ENCODE measurements around the gene FKBP3. TPM values are rescaled to one million over a fixed set of nuclear protein-coding genes. Genes with fewer than 3 reads are reported as not detected.
A peak's percentile ranks its signal among the peaks of the same experiment; 100 is the strongest.

Gene FKBP3
- total and polyA plus RNA-seq, 2 experiments from 2014 or later: 114 to 699 TPM

- TF ChIP-seq ETS1 (IDR thresholded peaks at IDR 0.05): peak; percentile 32; the same call in 1 of the 2 replicates
Observed at GRCh38 chr14:45135659-45136395, 1.5 kb upstream of the FKBP3 start, which contains the start of gene FANCM (continued).

- Mint-ChIP-seq H3K4me1 (peaks cover 12% of the 10 kb centered on the region; the same call in 2 of the 3 replicates), H3K9me3 (no peaks in the 10 kb centered on the region), H3K36me3 (ENCODE audit: low read depth) (no peaks in the 10 kb centered on the region; the same call in 2 of the 3 replicates), H3K27ac (peak overlapping the region; percentile 98), H3K27me3 (ENCODE audit: insufficient read depth, low read depth, poor library complexity) (peaks cover 9% of the 10 kb centered on the region), H3K4me3 (peak overlapping the region; percentile 97)
- H3K36me3 ChIP-seq (ENCODE audit: insufficient read depth): no peaks in the 10 kb centered on the region
- peaks cover 78% of the 10 kb centered on the region for H3K79me2 ChIP-seq (replicated peaks; ENCODE audit: insufficient read depth)
- TF ChIP-seq, protein P1, sequence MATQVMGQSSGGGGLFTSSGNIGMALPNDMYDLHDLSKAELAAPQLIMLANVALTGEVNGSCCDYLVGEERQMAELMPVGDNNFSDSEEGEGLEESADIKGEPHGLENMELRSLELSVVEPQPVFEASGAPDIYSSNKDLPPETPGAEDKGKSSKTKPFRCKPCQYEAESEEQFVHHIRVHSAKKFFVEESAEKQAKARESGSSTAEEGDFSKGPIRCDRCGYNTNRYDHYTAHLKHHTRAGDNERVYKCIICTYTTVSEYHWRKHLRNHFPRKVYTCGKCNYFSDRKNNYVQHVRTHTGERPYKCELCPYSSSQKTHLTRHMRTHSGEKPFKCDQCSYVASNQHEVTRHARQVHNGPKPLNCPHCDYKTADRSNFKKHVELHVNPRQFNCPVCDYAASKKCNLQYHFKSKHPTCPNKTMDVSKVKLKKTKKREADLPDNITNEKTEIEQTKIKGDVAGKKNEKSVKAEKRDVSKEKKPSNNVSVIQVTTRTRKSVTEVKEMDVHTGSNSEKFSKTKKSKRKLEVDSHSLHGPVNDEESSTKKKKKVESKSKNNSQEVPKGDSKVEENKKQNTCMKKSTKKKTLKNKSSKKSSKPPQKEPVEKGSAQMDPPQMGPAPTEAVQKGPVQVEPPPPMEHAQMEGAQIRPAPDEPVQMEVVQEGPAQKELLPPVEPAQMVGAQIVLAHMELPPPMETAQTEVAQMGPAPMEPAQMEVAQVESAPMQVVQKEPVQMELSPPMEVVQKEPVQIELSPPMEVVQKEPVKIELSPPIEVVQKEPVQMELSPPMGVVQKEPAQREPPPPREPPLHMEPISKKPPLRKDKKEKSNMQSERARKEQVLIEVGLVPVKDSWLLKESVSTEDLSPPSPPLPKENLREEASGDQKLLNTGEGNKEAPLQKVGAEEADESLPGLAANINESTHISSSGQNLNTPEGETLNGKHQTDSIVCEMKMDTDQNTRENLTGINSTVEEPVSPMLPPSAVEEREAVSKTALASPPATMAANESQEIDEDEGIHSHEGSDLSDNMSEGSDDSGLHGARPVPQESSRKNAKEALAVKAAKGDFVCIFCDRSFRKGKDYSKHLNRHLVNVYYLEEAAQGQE (IDR thresholded peaks at IDR 0.05; ENCODE audit: unreplicated experiment): no peak
- no peak for TF ChIP-seq ZNF114 (CRISPR knock-in tag; IDR thresholded peaks at IDR 0.05)
- TF ChIP-seq ETS1 (IDR thresholded peaks at IDR 0.05): no peak
- no peak for TF ChIP-seq EZH2phosphoT487 (IDR thresholded peaks at IDR 0.05; ENCODE audit: unreplicated experiment)
- no peak for TF ChIP-seq JUNB (IDR thresholded peaks at IDR 0.05; ENCODE audit: unreplicated experiment)
- no peak for TF ChIP-seq CTCF (conservative IDR thresholded peaks at IDR 0.05; ENCODE audit: low read depth in 2 of 2)
- TF ChIP-seq ZNF331 (CRISPR knock-in tag; IDR thresholded peaks at IDR 0.05; ENCODE audit: low read depth): no peak
- no peaks in the 10 kb centered on the region for H3K27me3 ChIP-seq (ENCODE audit: insufficient read depth)
- no peaks in the 10 kb centered on the region for H3F3A ChIP-seq (replicated peaks; ENCODE audit: low read depth)
- no peaks in the 10 kb centered on the region for H3K9me2 ChIP-seq (ENCODE audit: insufficient read depth)
- H4K20me1 ChIP-seq (replicated peaks; ENCODE audit: insufficient read depth): peaks cover 14% of the 10 kb centered on the region; the same call in 1 of the 2 replicates
- peak overlapping the region; percentile 91 for H3K4me3 ChIP-seq
- peak overlapping the region; percentile 78 for H3K4me2 ChIP-seq
- DNase-seq (ENCODE audit: low spot score) (no peak), ATAC-seq (no peak)
- peak overlapping the region; percentile 34 for H2AFZ ChIP-seq
- peak overlapping the region; percentile 81 for H3K27ac ChIP-seq (ENCODE audit: low read depth)
- peaks cover 19% of the 10 kb centered on the region; the same call in 1 of the 2 replicates for H3K4me1 ChIP-seq (ENCODE audit: insufficient read depth)
Observed at GRCh38 chr14:45135156-45135555, 875 bp upstream of the FKBP3 start.
